Activated naive CD8-positive, alpha-beta T cell treated with anti-CD3 and anti-CD28 coated beads for 36 hours (primary cell): ENCODE data around the gene CCL28. TPM values are rescaled to one million over a fixed set of nuclear protein-coding genes. Genes with fewer than 3 reads are reported as not detected.
"Not testable (repeated sequence)": the region's sequence is repeated elsewhere in the genome, so short reads cannot be mapped to it uniquely, and the experiment has no call there.

Experiments used
- DNase-seq: peaks from one replicate; pipeline ENCODE4 v3.0.0; 2021
- H3K27ac Mint-ChIP-seq: one replicate; pipeline ENCODE4 v1.8.0; 2022; ENCODE audit warnings: mild to moderate bottlenecking, moderate library complexity, mixed read lengths
- H3K27me3 Mint-ChIP-seq: one replicate; pipeline ENCODE4 v1.8.0; 2022; ENCODE audit warnings: mild to moderate bottlenecking, mixed read lengths
- H3K36me3 Mint-ChIP-seq: one replicate; pipeline ENCODE4 v1.8.0; 2021; ENCODE audit warnings: mild to moderate bottlenecking, mixed read lengths
- H3K4me1 Mint-ChIP-seq: one replicate; pipeline ENCODE4 v1.8.0; 2021; ENCODE audit warnings: mixed read lengths
- H3K4me3 Mint-ChIP-seq: one replicate; pipeline ENCODE4 v1.8.0; 2022; ENCODE audit warnings: mild to moderate bottlenecking, moderate library complexity, mixed read lengths
- H3K9me3 Mint-ChIP-seq: one replicate; pipeline ENCODE4 v1.8.0; 2022; ENCODE audit warnings: mixed read lengths
- total RNA-seq, 2 experiments: library from RNA; stranded (reverse); gene quantifications; one replicate each; pipeline ENCODE4 v1.2.3, GENCODE V29; 2021

Gene CCL28, protein sequence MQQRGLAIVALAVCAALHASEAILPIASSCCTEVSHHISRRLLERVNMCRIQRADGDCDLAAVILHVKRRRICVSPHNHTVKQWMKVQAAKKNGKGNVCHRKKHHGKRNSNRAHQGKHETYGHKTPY
- 10 to 100 TPM; 11.9 to 13.4 TPM for total RNA-seq

DNA sequence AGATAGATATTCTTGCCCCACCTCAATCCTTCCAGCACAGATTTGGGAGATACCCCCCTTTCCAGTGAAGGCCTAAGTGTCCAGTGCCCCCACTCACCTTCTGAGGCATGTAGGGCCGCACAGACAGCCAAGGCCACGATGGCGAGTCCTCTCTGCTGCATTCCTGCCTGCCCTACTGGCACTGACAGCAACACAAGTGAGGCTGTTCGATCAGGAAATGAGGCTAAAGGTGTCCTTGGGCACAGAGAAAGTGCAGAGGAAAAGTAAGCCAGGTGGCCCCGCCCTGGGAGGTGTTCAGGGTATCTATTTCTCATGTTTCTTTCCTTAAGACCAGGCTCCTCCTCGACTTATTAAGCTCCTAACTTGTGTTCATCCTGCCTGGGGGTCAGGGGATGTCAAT, at the start of gene CCL28:
TSS of gene CCL28 (minus strand) at position 236 of the 400 bp plus-strand sequence. CDS start at position 161, 75 bp downstream.
- no peak within 1 kb of the TSS for H3K27ac Mint-ChIP-seq

DNA sequence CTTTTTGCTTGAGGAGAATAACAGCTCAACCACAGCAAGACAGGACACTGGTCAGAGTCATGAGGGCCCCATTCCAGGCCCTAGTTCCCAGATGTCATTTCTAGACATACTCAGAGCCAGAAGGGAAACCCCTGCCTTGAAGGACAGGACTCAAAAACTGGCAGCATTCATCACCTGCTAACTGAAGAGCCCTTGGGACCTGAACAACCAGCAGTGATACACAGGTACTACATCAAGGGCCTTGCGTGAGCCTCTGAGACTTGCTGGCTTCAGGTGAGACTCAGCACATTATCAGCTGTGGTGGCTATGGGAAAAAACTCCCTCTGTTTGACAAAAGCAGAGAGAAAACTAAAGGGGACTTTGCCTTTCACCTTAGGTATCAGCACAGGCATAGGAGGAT, 48.9 kb upstream of the CCL28 start:
- Mint-ChIP-seq H3K36me3 (peaks cover 78% of the 10 kb centered on the region), H3K27me3 (no peaks in the 10 kb centered on the region), H3K4me3 (no peak overlapping the region), H3K27ac (no peak overlapping the region), H3K4me1 (peaks cover 2% of the 10 kb centered on the region), H3K9me3 (peaks cover 8% of the 10 kb centered on the region)
- DNase-seq: no peak

More for the DNA sequence above, at the start of gene CCL28:
- Mint-ChIP-seq H3K36me3 (no peaks in the 10 kb centered on the region), H3K4me1 (no peaks in the 10 kb centered on the region), H3K4me3 (no peak within 1 kb of the TSS), H3K9me3 (peaks cover 2% of the 10 kb centered on the region), H3K27me3 (no peaks in the 10 kb centered on the region)
- DNase-seq: no peak

- peaks cover 66% of the 10 kb centered on the region for H3K36me3 Mint-ChIP-seq
- H3K27ac Mint-ChIP-seq: no peak overlapping the region
- no peak overlapping the region for H3K4me3 Mint-ChIP-seq
- peaks cover 6% of the 10 kb centered on the region for H3K9me3 Mint-ChIP-seq
- no peak for DNase-seq
- H3K27me3 Mint-ChIP-seq: no peaks in the 10 kb centered on the region
- no peaks in the 10 kb centered on the region for H3K4me1 Mint-ChIP-seq
These were observed 44.4 kb upstream of the CCL28 start for GRCh38 chr5:43456556-43456955.

DNA sequence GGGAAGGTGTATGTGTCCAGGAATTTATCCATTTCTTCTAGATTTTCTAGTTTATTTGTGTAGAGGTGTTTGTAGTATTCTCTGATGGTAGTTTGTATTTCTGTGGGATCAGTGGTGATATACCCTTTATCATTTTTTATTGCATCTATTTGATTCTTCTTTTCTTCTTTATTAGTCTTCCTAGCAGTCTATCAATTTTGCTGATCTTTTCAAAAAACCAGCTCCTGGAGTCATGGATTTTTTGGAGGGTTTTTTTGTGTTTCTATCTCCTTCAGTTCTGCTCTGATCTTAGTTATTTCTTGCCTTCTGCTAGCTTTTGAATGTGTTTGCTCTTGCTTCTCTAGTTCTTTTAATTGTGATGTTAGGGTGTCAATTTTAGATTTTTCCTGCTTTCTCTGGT, 29.4 kb upstream of the CCL28 start:
- H3K27ac Mint-ChIP-seq, H3K4me1 Mint-ChIP-seq, DNase-seq, H3K27me3 Mint-ChIP-seq, H3K4me3 Mint-ChIP-seq: not testable (repeated sequence)
- peaks cover 37% of the 10 kb centered on the region for H3K36me3 Mint-ChIP-seq
- H3K9me3 Mint-ChIP-seq: peaks cover 49% of the 10 kb centered on the region

- Mint-ChIP-seq H3K27ac (no peak overlapping the region), H3K4me3 (no peak overlapping the region), H3K4me1 (no peaks in the 10 kb centered on the region), H3K36me3 (peaks cover 6% of the 10 kb centered on the region), H3K9me3 (peaks cover 33% of the 10 kb centered on the region), H3K27me3 (no peaks in the 10 kb centered on the region)
- DNase-seq: no peak
These were observed 25.0 kb upstream of the CCL28 start for GRCh38 chr5:43437062-43437660.

DNA sequence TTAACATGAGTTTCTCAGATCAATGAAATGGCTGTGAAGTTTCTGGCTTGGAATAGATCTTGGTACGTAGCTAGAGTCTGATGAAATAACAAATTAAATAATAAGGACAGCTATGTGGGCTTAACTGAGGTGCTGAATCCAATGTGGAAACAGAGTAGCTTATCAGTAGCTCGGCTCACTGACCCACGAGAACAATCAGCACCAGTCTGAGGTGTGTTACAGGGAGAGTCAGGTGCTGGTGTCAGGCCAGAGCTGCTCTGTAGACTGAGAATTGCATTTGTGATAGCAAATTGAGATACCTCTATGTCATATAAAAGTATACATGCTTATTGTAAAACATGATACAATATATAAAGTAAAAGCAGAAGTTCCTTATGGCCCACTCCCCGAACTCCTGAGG, 21.2 kb upstream of the CCL28 start:
- Mint-ChIP-seq H3K9me3 (peaks cover 11% of the 10 kb centered on the region), H3K27me3 (no peaks in the 10 kb centered on the region), H3K4me1 (no peaks in the 10 kb centered on the region), H3K27ac (no peak overlapping the region), H3K36me3 (no peaks in the 10 kb centered on the region), H3K4me3 (no peak overlapping the region)
- no peak for DNase-seq

GRCh38 chr5:43432486-43433375, 20.5 kb upstream of the CCL28 start:
- no peaks in the 10 kb centered on the region for H3K4me1 Mint-ChIP-seq
- H3K36me3 Mint-ChIP-seq: no peaks in the 10 kb centered on the region
- H3K9me3 Mint-ChIP-seq: peaks cover 5% of the 10 kb centered on the region
- no peak overlapping the region for H3K4me3 Mint-ChIP-seq
- no peak overlapping the region for H3K27ac Mint-ChIP-seq
- DNase-seq: no peak
- no peaks in the 10 kb centered on the region for H3K27me3 Mint-ChIP-seq

GRCh38 chr5:43429706-43430105, 17.5 kb upstream of the CCL28 start:
- Mint-ChIP-seq H3K27me3 (no peaks in the 10 kb centered on the region), H3K4me3 (no peak overlapping the region), H3K36me3 (no peaks in the 10 kb centered on the region), H3K27ac (no peak overlapping the region), H3K4me1 (no peaks in the 10 kb centered on the region), H3K9me3 (no peaks in the 10 kb centered on the region)
- no peak for DNase-seq

GRCh38 chr5:43429016-43429415, 16.8 kb upstream of the CCL28 start:
- H3K4me1 Mint-ChIP-seq: no peaks in the 10 kb centered on the region
- H3K9me3 Mint-ChIP-seq: no peaks in the 10 kb centered on the region
- no peak overlapping the region for H3K4me3 Mint-ChIP-seq
- H3K27me3 Mint-ChIP-seq: no peaks in the 10 kb centered on the region
- DNase-seq: no peak
- H3K36me3 Mint-ChIP-seq: no peaks in the 10 kb centered on the region
- no peak overlapping the region for H3K27ac Mint-ChIP-seq

GRCh38 chr5:43427306-43427705, 15.1 kb upstream of the CCL28 start:
- no peak for DNase-seq
- no peak overlapping the region for H3K4me3 Mint-ChIP-seq
- H3K36me3 Mint-ChIP-seq: no peaks in the 10 kb centered on the region
- H3K27ac Mint-ChIP-seq: no peak overlapping the region
- H3K27me3 Mint-ChIP-seq: no peaks in the 10 kb centered on the region
- H3K9me3 Mint-ChIP-seq: no peaks in the 10 kb centered on the region
- no peaks in the 10 kb centered on the region for H3K4me1 Mint-ChIP-seq

- Mint-ChIP-seq H3K4me1 (no peaks in the 10 kb centered on the region), H3K27ac (no peak overlapping the region), H3K9me3 (no peaks in the 10 kb centered on the region), H3K4me3 (no peak overlapping the region), H3K36me3 (no peaks in the 10 kb centered on the region), H3K27me3 (no peaks in the 10 kb centered on the region)
- DNase-seq: no peak
These were observed 13.8 kb upstream of the CCL28 start for GRCh38 chr5:43425983-43426382.

DNA sequence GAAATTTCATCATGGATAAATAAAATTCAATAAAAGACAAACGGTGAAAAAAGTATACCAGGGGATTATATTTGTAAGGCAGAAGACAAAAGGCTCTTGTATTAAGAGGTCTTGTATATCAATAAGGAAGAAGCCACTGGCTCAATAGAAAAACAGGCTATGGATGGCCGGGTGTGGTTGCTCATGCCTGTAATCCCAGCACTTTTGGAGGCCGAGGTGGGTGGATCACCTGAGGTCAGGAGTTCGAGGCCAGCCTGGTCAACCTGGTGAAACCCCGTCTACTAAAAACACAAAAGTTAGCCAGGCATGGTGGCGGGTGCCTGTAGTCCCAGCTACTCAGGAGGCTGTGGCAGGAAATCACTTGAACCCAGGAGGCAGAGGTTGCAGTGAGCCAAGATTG, 10.9 kb upstream of the CCL28 start:
- not testable (repeated sequence) for H3K9me3 Mint-ChIP-seq, H3K4me3 Mint-ChIP-seq, DNase-seq, H3K36me3 Mint-ChIP-seq, H3K27me3 Mint-ChIP-seq, H3K27ac Mint-ChIP-seq, H3K4me1 Mint-ChIP-seq

- Mint-ChIP-seq H3K27me3 (no peaks in the 10 kb centered on the region), H3K9me3 (no peaks in the 10 kb centered on the region), H3K4me3 (no peak overlapping the region), H3K27ac (no peak overlapping the region), H3K4me1 (no peaks in the 10 kb centered on the region), H3K36me3 (no peaks in the 10 kb centered on the region)
- no peak for DNase-seq
These were observed 10.0 kb upstream of the CCL28 start for GRCh38 chr5:43422143-43422542.

DNA sequence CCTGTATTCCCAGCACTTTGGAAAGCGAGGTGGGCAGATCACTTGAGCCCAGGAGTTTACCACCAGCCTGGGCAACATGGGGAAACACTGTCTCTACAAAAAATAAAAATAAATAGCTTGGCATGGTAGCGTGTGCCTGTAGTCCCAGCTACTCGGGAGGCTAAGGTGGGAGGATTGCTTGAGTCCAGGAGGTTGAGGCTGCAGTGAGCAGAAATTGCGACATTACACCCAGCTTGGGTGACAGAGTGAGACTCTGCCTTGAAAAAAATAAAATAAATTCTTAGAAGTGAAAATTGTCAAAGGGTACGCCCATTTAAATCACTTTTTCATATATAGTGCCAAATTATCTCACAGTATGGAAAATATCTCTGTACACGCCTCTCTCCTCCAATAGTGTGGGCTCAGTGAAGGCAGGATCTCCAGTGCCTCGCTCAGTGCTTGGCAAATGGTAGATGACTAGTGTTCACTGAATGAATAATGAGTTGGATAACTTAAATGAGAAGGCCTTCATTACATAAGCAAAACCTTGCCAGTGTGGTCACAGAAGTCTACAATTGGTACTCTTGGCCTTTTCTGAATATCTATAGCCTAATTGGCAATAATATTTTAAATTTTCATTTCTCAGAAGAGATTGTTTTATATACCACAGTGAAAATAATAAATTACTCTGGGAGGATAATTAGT, 9.4 kb upstream of the CCL28 start:
- Mint-ChIP-seq H3K27me3 (no peaks in the 10 kb centered on the region), H3K36me3 (no peaks in the 10 kb centered on the region), H3K4me1 (no peaks in the 10 kb centered on the region), H3K9me3 (no peaks in the 10 kb centered on the region), H3K4me3 (no peak overlapping the region), H3K27ac (no peak overlapping the region)
- no peak for DNase-seq

GRCh38 chr5:43420241-43420640, 8.1 kb upstream of the CCL28 start:
- no peaks in the 10 kb centered on the region for H3K4me1 Mint-ChIP-seq

More at GRCh38 chr5:43420241-43420640, 8.1 kb upstream of the CCL28 start:
- Mint-ChIP-seq H3K36me3 (no peaks in the 10 kb centered on the region), H3K4me3 (no peak overlapping the region), H3K27me3 (no peaks in the 10 kb centered on the region), H3K27ac (no peak overlapping the region), H3K9me3 (no peaks in the 10 kb centered on the region)
- no peak for DNase-seq
